ENCODE measurements around the gene UTP18.
"Not testable (repeated sequence)": the region's sequence is repeated elsewhere in the genome, so short reads cannot be mapped to it uniquely, and the experiment has no call there.

UTP18 gene

GRCh38 chr17:51258756-51259563 lies 1.4 kb upstream of the UTP18 start:
- H3K79me2 ChIP-seq (ENCODE audit: control insufficient read depth, insufficient read depth, low read length, unreplicated experiment) = peaks cover 87% of the 10 kb centered on the region

GRCh38 chr17:51259564-51260236 lies 646 bp upstream of the UTP18 start, which contains the start of gene MBTD1:
MBTD1 (minus strand) TSS chr17:51260049; CDS start chr17:51225161, 34,888 bp downstream.
- Histone ChIP-seq H3K4me1 (ENCODE audit: control insufficient read depth, insufficient read depth, low read length, unreplicated experiment) (peaks cover 40% of the 10 kb centered on the region), H2AFZ (ENCODE audit: low read length, unreplicated experiment) (peak within 1 kb of the TSS; percentile 97), H3K79me2 (ENCODE audit: control insufficient read depth, insufficient read depth, low read length, unreplicated experiment) (peaks cover 88% of the 10 kb centered on the region), H3K36me3 (ENCODE audit: insufficient read depth, low read length) (peaks cover 10% of the 10 kb centered on the region; the same call in 1 of the 2 replicates), H3K27ac (ENCODE audit: low read depth, low read length) (peak within 1 kb of the TSS; percentile 98), H3K4me3 (ENCODE audit: low read depth, low read length) (peak within 1 kb of the TSS; percentile 94), H3K27me3 (ENCODE audit: insufficient read depth, low read length) (no peaks in the 10 kb centered on the region)

More at GRCh38 chr17:51258756-51259563, 1.4 kb upstream of the UTP18 start:
- Histone ChIP-seq H3K4me3 (ENCODE audit: low read depth, low read length) (peak overlapping the region; percentile 94), H3K36me3 (ENCODE audit: insufficient read depth, low read length) (peaks cover 12% of the 10 kb centered on the region), H2AFZ (ENCODE audit: low read length, unreplicated experiment) (peak overlapping the region; percentile 17), H3K27ac (ENCODE audit: low read depth, low read length) (peak overlapping the region; percentile 98; the same call in 1 of the 2 replicates), H3K27me3 (ENCODE audit: insufficient read depth, low read length) (no peaks in the 10 kb centered on the region), H3K4me1 (ENCODE audit: control insufficient read depth, insufficient read depth, low read length, unreplicated experiment) (peaks cover 35% of the 10 kb centered on the region)

GRCh38 chr17:51261024-51261963 lies 948 bp downstream of the UTP18 start:
- Histone ChIP-seq H3K27me3 (ENCODE audit: insufficient read depth, low read length) (no peaks in the 10 kb centered on the region), H3K27ac (ENCODE audit: low read depth, low read length) (peak overlapping the region; percentile 98; the same call in 1 of the 2 replicates), H2AFZ (ENCODE audit: low read length, unreplicated experiment) (peak overlapping the region; percentile 97), H3K79me2 (ENCODE audit: control insufficient read depth, insufficient read depth, low read length, unreplicated experiment) (peaks cover 75% of the 10 kb centered on the region), H3K36me3 (ENCODE audit: insufficient read depth, low read length) (peaks cover 10% of the 10 kb centered on the region; the same call in 1 of the 2 replicates), H3K4me1 (ENCODE audit: control insufficient read depth, insufficient read depth, low read length, unreplicated experiment) (peaks cover 40% of the 10 kb centered on the region), H3K4me3 (ENCODE audit: low read depth, low read length) (peak overlapping the region; percentile 94)

GRCh38 chr17:51263006-51263405 lies 2.7 kb downstream of the UTP18 start:
- H3K36me3 ChIP-seq (ENCODE audit: insufficient read depth, low read length) = peaks cover 21% of the 10 kb centered on the region
- no peaks in the 10 kb centered on the region for H3K27me3 ChIP-seq (ENCODE audit: insufficient read depth, low read length)
- H3K27ac ChIP-seq (ENCODE audit: low read depth, low read length) = no peak overlapping the region
- H2AFZ ChIP-seq (ENCODE audit: low read length, unreplicated experiment) = no peak overlapping the region
- peaks cover 26% of the 10 kb centered on the region for H3K4me1 ChIP-seq (ENCODE audit: control insufficient read depth, insufficient read depth, low read length, unreplicated experiment)
- H3K4me3 ChIP-seq (ENCODE audit: low read depth, low read length) = 0 out of 2 replicates have a peak overlapping the region, but pooled peaks have one; percentile 9
- peaks cover 69% of the 10 kb centered on the region for H3K79me2 ChIP-seq (ENCODE audit: control insufficient read depth, insufficient read depth, low read length, unreplicated experiment)

GRCh38 chr17:51264466-51264865 lies 4.1 kb downstream of the UTP18 start:
- not testable (repeated sequence) for H2AFZ ChIP-seq (ENCODE audit: low read length, unreplicated experiment); H3K27ac ChIP-seq (ENCODE audit: low read depth, low read length); H3K27me3 ChIP-seq (ENCODE audit: insufficient read depth, low read length); H3K4me3 ChIP-seq (ENCODE audit: low read depth, low read length)
- H3K36me3 ChIP-seq (ENCODE audit: insufficient read depth, low read length) = peaks cover 25% of the 10 kb centered on the region
- H3K4me1 ChIP-seq (ENCODE audit: control insufficient read depth, insufficient read depth, low read length, unreplicated experiment) = peaks cover 17% of the 10 kb centered on the region
- H3K79me2 ChIP-seq (ENCODE audit: control insufficient read depth, insufficient read depth, low read length, unreplicated experiment) = peaks cover 54% of the 10 kb centered on the region

- Histone ChIP-seq H2AFZ (ENCODE audit: low read length, unreplicated experiment) (no peak overlapping the region), H3K36me3 (ENCODE audit: insufficient read depth, low read length) (peaks cover 44% of the 10 kb centered on the region), H3K4me1 (ENCODE audit: control insufficient read depth, insufficient read depth, low read length, unreplicated experiment) (peaks cover 8% of the 10 kb centered on the region), H3K79me2 (ENCODE audit: control insufficient read depth, insufficient read depth, low read length, unreplicated experiment) (peaks cover 26% of the 10 kb centered on the region), H3K4me3 (ENCODE audit: low read depth, low read length) (no peak overlapping the region), H3K27me3 (ENCODE audit: insufficient read depth, low read length) (no peaks in the 10 kb centered on the region), H3K27ac (ENCODE audit: low read depth, low read length) (no peak overlapping the region)
Observed at GRCh38 chr17:51269991-51270390, 9.6 kb downstream of the UTP18 start.

- Histone ChIP-seq H3K4me3 (ENCODE audit: low read depth, low read length) (no peak overlapping the region), H3K36me3 (ENCODE audit: insufficient read depth, low read length) (peaks cover 44% of the 10 kb centered on the region), H3K27me3 (ENCODE audit: insufficient read depth, low read length) (no peaks in the 10 kb centered on the region), H3K27ac (ENCODE audit: low read depth, low read length) (no peak overlapping the region), H2AFZ (ENCODE audit: low read length, unreplicated experiment) (no peak overlapping the region), H3K4me1 (ENCODE audit: control insufficient read depth, insufficient read depth, low read length, unreplicated experiment) (peaks cover 9% of the 10 kb centered on the region), H3K79me2 (ENCODE audit: control insufficient read depth, insufficient read depth, low read length, unreplicated experiment) (peaks cover 26% of the 10 kb centered on the region)
Observed at GRCh38 chr17:51270636-51271035, 10.3 kb downstream of the UTP18 start.

GRCh38 chr17:51272812-51273211 lies 12.5 kb downstream of the UTP18 start:
- Histone ChIP-seq H2AFZ (ENCODE audit: low read length, unreplicated experiment) (no peak overlapping the region), H3K79me2 (ENCODE audit: control insufficient read depth, insufficient read depth, low read length, unreplicated experiment) (peaks cover 15% of the 10 kb centered on the region), H3K27ac (ENCODE audit: low read depth, low read length) (no peak overlapping the region), H3K36me3 (ENCODE audit: insufficient read depth, low read length) (peaks cover 44% of the 10 kb centered on the region), H3K27me3 (ENCODE audit: insufficient read depth, low read length) (no peaks in the 10 kb centered on the region), H3K4me1 (ENCODE audit: control insufficient read depth, insufficient read depth, low read length, unreplicated experiment) (peaks cover 11% of the 10 kb centered on the region), H3K4me3 (ENCODE audit: low read depth, low read length) (no peak overlapping the region)

- Histone ChIP-seq H3K4me1 (ENCODE audit: control insufficient read depth, insufficient read depth, low read length, unreplicated experiment) (peaks cover 13% of the 10 kb centered on the region), H3K36me3 (ENCODE audit: insufficient read depth, low read length) (peaks cover 38% of the 10 kb centered on the region), H3K79me2 (ENCODE audit: control insufficient read depth, insufficient read depth, low read length, unreplicated experiment) (peaks cover 15% of the 10 kb centered on the region), H3K27ac (ENCODE audit: low read depth, low read length) (peak overlapping the region; percentile 66), H2AFZ (ENCODE audit: low read length, unreplicated experiment) (no peak overlapping the region), H3K27me3 (ENCODE audit: insufficient read depth, low read length) (no peaks in the 10 kb centered on the region), H3K4me3 (ENCODE audit: low read depth, low read length) (peak overlapping the region; percentile 42; the same call in 1 of the 2 replicates)
Observed at GRCh38 chr17:51275381-51275780, 15.0 kb downstream of the UTP18 start.

GRCh38 chr17:51279183-51279582 lies 18.8 kb downstream of the UTP18 start:
- Histone ChIP-seq H3K4me3 (ENCODE audit: low read depth, low read length) (no peak overlapping the region), H3K36me3 (ENCODE audit: insufficient read depth, low read length) (peaks cover 33% of the 10 kb centered on the region), H2AFZ (ENCODE audit: low read length, unreplicated experiment) (no peak overlapping the region), H3K4me1 (ENCODE audit: control insufficient read depth, insufficient read depth, low read length, unreplicated experiment) (peaks cover 12% of the 10 kb centered on the region), H3K79me2 (ENCODE audit: control insufficient read depth, insufficient read depth, low read length, unreplicated experiment) (peaks cover 2% of the 10 kb centered on the region), H3K27me3 (ENCODE audit: insufficient read depth, low read length) (no peaks in the 10 kb centered on the region), H3K27ac (ENCODE audit: low read depth, low read length) (no peak overlapping the region)
